A673 (cell line): ENCODE results near the gene SHE. TPM values are rescaled to one million over a fixed set of nuclear protein-coding genes. Genes with fewer than 3 reads are reported as not detected.

ENCODE experiments used
- Bru-seq: library from RNA; stranded (reverse); fragments of 400-500 nt; gene quantifications from one replicate; lab custom pipeline; 2021; lab: Mats Ljungman, UMichigan
- BruChase-seq, 2 experiments: library from RNA; stranded (reverse); fragments of 400-500 nt; gene quantifications; one replicate each; lab custom pipeline; 2021; lab: Mats Ljungman, UMichigan
- BruUV-seq: library from RNA; stranded (reverse); fragments of 400-500 nt; replicated peaks from 2 replicates; lab custom pipeline; 2021; lab: Mats Ljungman, UMichigan
- CTCF ChIA-PET: fragments of 300-600 bp; sonication (Branson Sonifier 250); formaldehyde crosslinking; loops from one replicate; lab custom pipeline; 2022; ENCODE audit warnings: antibody characterized with exemption; lab: Charles Lee
- POLR2A ChIA-PET: fragments of 300-600 bp; sonication (Branson Sonifier 250); formaldehyde crosslinking; loops from one replicate; lab custom pipeline; 2022; ENCODE audit warnings: antibody characterized with exemption; ENCODE audit not compliant: low non-redundant PET; lab: Charles Lee
- DNase-seq: peaks from one replicate; pipeline ENCODE4 v3.0.0-alpha.2; 2015; ENCODE audit warnings: low spot score
- H3K27ac ChIP-seq: fragments of 200-600 bp; sonication (generic); 2 replicates; pipeline ENCODE4 v1.5.1; 2016; ENCODE audit warnings: mixed run types, low read depth, mild to moderate bottlenecking, mixed read lengths, antibody characterized with exemption, low read length; ENCODE audit not compliant: poor library complexity, severe bottlenecking
- H3K27me3 ChIP-seq: fragments of 200-600 bp; sonication (generic); replicated peaks from 2 replicates; pipeline ENCODE4 v1.6.1; 2017; ENCODE audit warnings: mixed run types, low read depth, mild to moderate bottlenecking, mixed read lengths, antibody characterized with exemption, low read length; ENCODE audit not compliant: insufficient read depth, poor library complexity
- H3K36me3 ChIP-seq: fragments of 200-600 bp; sonication (generic); 2 replicates; pipeline ENCODE4 v1.6.1; 2016; ENCODE audit warnings: mixed run types, mild to moderate bottlenecking, mixed read lengths, antibody characterized with exemption, low read length; ENCODE audit not compliant: insufficient read depth, poor library complexity, severe bottlenecking
- H3K4me1 ChIP-seq: fragments of 200-600 bp; sonication (generic); 2 replicates; pipeline ENCODE4 v1.6.1; 2017; ENCODE audit warnings: mixed run types, mild to moderate bottlenecking, mixed read lengths, antibody characterized with exemption, low read length; ENCODE audit not compliant: insufficient read depth, poor library complexity, severe bottlenecking
- H3K4me3 ChIP-seq: fragments of 200-600 bp; sonication (generic); 2 replicates; pipeline ENCODE4 v1.5.1; 2016; ENCODE audit warnings: low read depth, mixed run types, mild to moderate bottlenecking, mixed read lengths, low read length; ENCODE audit not compliant: poor library complexity, severe bottlenecking
- H3K9me3 ChIP-seq: fragments of 200-600 bp; sonication (generic); 2 replicates; pipeline ENCODE4 v1.6.1; 2016; ENCODE audit warnings: mixed run types, low read depth, mild to moderate bottlenecking, mixed read lengths, antibody characterized with exemption, low read length; ENCODE audit not compliant: poor library complexity, severe bottlenecking
- CTCF ChIP-seq: fragments of 300-800, 200-600 bp; sonication (generic); conservative IDR thresholded peaks from 2 replicates; pipeline ENCODE4 v1.5.1; 2017; ENCODE audit warnings: low read depth, mild to moderate bottlenecking, antibody characterized with exemption, low read length, moderate library complexity, mixed read lengths
- EZH2 ChIP-seq: fragments of 200-600 bp; sonication (generic); IDR thresholded peaks from 2 replicates; pipeline ENCODE4 v1.6.1; 2017; ENCODE audit warnings: borderline replicate concordance, low read depth, mild to moderate bottlenecking, mixed read lengths, antibody characterized with exemption, low read length; ENCODE audit not compliant: poor library complexity, severe bottlenecking
- intact Hi-C: fragments of 100-400 bp; cut with micrococcal nuclease; formaldehyde crosslinking; loops from one replicate; pipeline ENCODE4 v1.10.0; 2022; ENCODE audit not compliant: unreplicated experiment
- long read RNA-seq: library from polyadenylated mRNA; stranded (forward); transcript quantifications from one replicate; pipeline ENCODE4 v2.0.0, GENCODE V29; 2022
- total RNA-seq: library from RNA; stranded (reverse); gene quantifications from 2 replicates; pipeline ENCODE4 v1.2.3, GENCODE V29; 2021

Gene SHE
- total RNA-seq: 0.04 TPM in 1 of 2 replicates, not detected in the other
- Bru-seq, nascent RNA: percentile 3 among the genes with signal in this experiment
- percentile 7 among the genes with signal in this experiment for BruChase-seq, experiment 1, labeled RNA remaining after a 2-hour chase
- BruChase-seq, experiment 2, labeled RNA remaining after a 6-hour chase: percentile 7 among the genes with signal in this experiment
- long read RNA-seq: 0 reads

GRCh38 chr1:154502066-154502743 is at the start of gene SHE, which contains the start of gene TDRD10:
TSS of gene SHE (minus strand) at chr1:154502412. CDS start at chr1:154502026, 386 bp downstream.
TSS of gene TDRD10 (plus strand) at chr1:154502219. CDS start at chr1:154506904, 4,685 bp downstream.
- intact Hi-C loops: no loop called here
- H3K27me3 ChIP-seq: peaks cover 85% of the 10 kb centered on the region
- TF ChIP-seq EZH2 (peak; percentile 1), CTCF (no peak)
- peaks cover 6% of the 10 kb centered on the region for H3K4me1 ChIP-seq
- no peaks in the 10 kb centered on the region for H3K36me3 ChIP-seq
- no peak within 1 kb of the TSS for H3K27ac ChIP-seq
- peak within 1 kb of the TSS; percentile 16 for H3K4me3 ChIP-seq
- H3K9me3 ChIP-seq: no peaks in the 10 kb centered on the region
- DNase-seq: no peak
- CTCF ChIA-PET: no interaction called here
- BruUV-seq: no TSS peak
- POLR2A ChIA-PET: no interaction called here

GRCh38 chr1:154551474-154551873 is 49.3 kb upstream of the SHE start:
- DNase-seq: no peak
- no peaks in the 10 kb centered on the region for H3K9me3 ChIP-seq
- H3K27me3 ChIP-seq: no peaks in the 10 kb centered on the region
- H3K4me1 ChIP-seq: peaks cover 3% of the 10 kb centered on the region
- ChIA-PET POLR2A (no interaction called here), CTCF (no interaction called here)
- TF ChIP-seq CTCF: no peak
- no peak for TF ChIP-seq EZH2
- H3K27ac ChIP-seq: no peak overlapping the region
- intact Hi-C loops: loop anchor here (10.0 kb wide), 1 partner anchor 213 kb away; no protein-coding TSS in a partner anchor
- H3K36me3 ChIP-seq: peaks cover 73% of the 10 kb centered on the region
- no TSS peak for BruUV-seq
- no peak overlapping the region for H3K4me3 ChIP-seq

GRCh38 chr1:154550657-154551056 is 48.4 kb upstream of the SHE start:
- CTCF ChIA-PET: no interaction called here
- no peak overlapping the region for H3K27ac ChIP-seq
- intact Hi-C loops: loop anchor here (10.0 kb wide), 1 partner anchor 214 kb away; no protein-coding TSS in a partner anchor
- H3K4me3 ChIP-seq: no peak overlapping the region
- TF ChIP-seq CTCF (no peak), EZH2 (no peak)
- no peaks in the 10 kb centered on the region for H3K4me1 ChIP-seq
- BruUV-seq: no TSS peak
- H3K9me3 ChIP-seq: no peaks in the 10 kb centered on the region
- peaks cover 68% of the 10 kb centered on the region for H3K36me3 ChIP-seq
- POLR2A ChIA-PET: no interaction called here
- DNase-seq: no peak
- H3K27me3 ChIP-seq: no peaks in the 10 kb centered on the region
